ENCODE measurements around the gene ASAP3. TPM values are rescaled to one million over a fixed set of nuclear protein-coding genes. Genes with fewer than 3 reads are reported as not detected.

Gene ASAP3
- total and polyA plus RNA-seq, 2 of the 13 experiments (the other 11 are each of a cell fraction or from before 2014, with no cell fraction given), result 32.6 to 37.0 TPM

- no peak for TF ChIP-seq ZNF431 (CRISPR knock-in tag; IDR thresholded peaks at IDR 0.05; ENCODE audit: borderline replicate concordance, low read depth)
- no peak for TF ChIP-seq KLF15 (CRISPR knock-in tag; IDR thresholded peaks at IDR 0.05; ENCODE audit: borderline replicate concordance)
- TF ChIP-seq TOPORS (CRISPR knock-in tag; IDR thresholded peaks at IDR 0.05), result no peak
- ChIA-PET POLR2A (interaction anchor here (0.6 kb wide), 1 partner anchor 338 kb away, joined by 3 read pairs; the partner anchor contains the start of gene LUZP1), CTCF (ENCODE audit: low intra/inter-chr PET ratio, low total read pairs) (no interaction called here)
- ATAC-seq (no peak), DNase-seq (ENCODE audit: low spot score) (no peak), FAIRE-seq (no peak)
- intact Hi-C loops (cut with micrococcal nuclease; ENCODE audit: unreplicated experiment) (no loop called here), in situ Hi-C loops (cut with HindIII; ENCODE audit: extremely low pct_ligation_motif_present, low pct_unique_long_range_greater_than_20kb) (no loop called here)
- peaks cover 0 to 13% of the 10 kb centered on the region in 2 experiments; a peak in 1 of 5 replicates for H3K36me3 ChIP-seq (replicated peaks in 1 of 2; ENCODE audit: control insufficient read depth in 1 of 2, insufficient read depth in 2 of 2, low read length in 2 of 2)
- H3K79me2 ChIP-seq (ENCODE audit: insufficient read depth, low read length), result no peaks in the 10 kb centered on the region
- no peaks in the 10 kb centered on the region for H3K9me3 ChIP-seq (ENCODE audit: low read length)
- no peaks in the 10 kb centered on the region for H3K27me3 ChIP-seq (ENCODE audit: control insufficient read depth in 1 of 2, insufficient read depth in 2 of 2, low read length in 2 of 2)
- no TSS peak for BruUV-seq (replicated peaks)
- H2AFZ ChIP-seq (ENCODE audit: low read length), result no peak overlapping the region
- no peak overlapping the region for H3K4me2 ChIP-seq (ENCODE audit: low read depth, low read length)
- WGBS (ENCODE audit: low lambda C conversion rate), result 94% methylated on average over 9 of the region's 13 CpGs
- H3K4me3 ChIP-seq (replicated peaks in 1 of 3; ENCODE audit: insufficient read depth in 1 of 3, low read depth in 2 of 3, low read length in 3 of 3), result no peak overlapping the region
- H3K27ac ChIP-seq (ENCODE audit: extremely low read length, insufficient read depth, low read length), result no peak overlapping the region
- H3K9ac ChIP-seq (ENCODE audit: insufficient read depth, low read depth, low read length), result no peak overlapping the region
- H3K4me1 ChIP-seq (ENCODE audit: insufficient read depth, low read length), result peaks cover 9% of the 10 kb centered on the region
- no peaks in the 10 kb centered on the region for H4K20me1 ChIP-seq (ENCODE audit: insufficient read depth, low read length)
Observed at GRCh38 chr1:23506376-23507107, 22.6 kb upstream of the ASAP3 start.

GRCh38 chr1:23505851-23506250, 21.9 kb upstream of the ASAP3 start:
- intact Hi-C loops (cut with micrococcal nuclease; ENCODE audit: unreplicated experiment), result no loop called here
- peaks cover 0 to 13% of the 10 kb centered on the region in 2 experiments; a peak in 1 of 5 replicates for H3K36me3 ChIP-seq (replicated peaks in 1 of 2; ENCODE audit: control insufficient read depth in 1 of 2, insufficient read depth in 2 of 2, low read length in 2 of 2)
- H3K4me1 ChIP-seq (ENCODE audit: insufficient read depth, low read length), result peaks cover 9% of the 10 kb centered on the region
- WGBS (ENCODE audit: low lambda C conversion rate), result 95% methylated on average over 6 of the region's 6 CpGs
- no peak overlapping the region for H2AFZ ChIP-seq (ENCODE audit: low read length)
- in situ Hi-C loops (cut with HindIII; ENCODE audit: extremely low pct_ligation_motif_present, low pct_unique_long_range_greater_than_20kb), result no loop called here
- ChIA-PET POLR2A (no interaction called here), CTCF (ENCODE audit: low intra/inter-chr PET ratio, low total read pairs) (no interaction called here)
- ATAC-seq, result no peak
- H3K27ac ChIP-seq (ENCODE audit: extremely low read length, insufficient read depth, low read length), result no peak overlapping the region
- no peaks in the 10 kb centered on the region for H3K79me2 ChIP-seq (ENCODE audit: insufficient read depth, low read length)
- no peak overlapping the region for H3K4me2 ChIP-seq (ENCODE audit: low read depth, low read length)
- no peaks in the 10 kb centered on the region for H3K9me3 ChIP-seq (ENCODE audit: low read length)
- H3K4me3 ChIP-seq (replicated peaks in 1 of 3; ENCODE audit: insufficient read depth in 1 of 3, low read depth in 2 of 3, low read length in 3 of 3), result no peak overlapping the region
- no peaks in the 10 kb centered on the region for H4K20me1 ChIP-seq (ENCODE audit: insufficient read depth, low read length)
- DNase-seq (ENCODE audit: low spot score), result no peak
- H3K27me3 ChIP-seq (ENCODE audit: control insufficient read depth in 1 of 2, insufficient read depth in 2 of 2, low read length in 2 of 2), result no peaks in the 10 kb centered on the region
- H3K9ac ChIP-seq (ENCODE audit: insufficient read depth, low read depth, low read length), result no peak overlapping the region
- no peak for TF ChIP-seq MYNN (CRISPR knock-in tag; IDR thresholded peaks at IDR 0.05; ENCODE audit: low read depth)
- no peak for TF ChIP-seq FOXM1 (CRISPR knock-in tag; IDR thresholded peaks at IDR 0.05)
- TF ChIP-seq NCOA5 (CRISPR knock-in tag; IDR thresholded peaks at IDR 0.05), result no peak
- no peak for TF ChIP-seq CEBPB (IDR thresholded peaks at IDR 0.05; ENCODE audit: borderline replicate concordance, low read depth, low read length)
- no peak for TF ChIP-seq SNAPC5 (CRISPR knock-in tag; IDR thresholded peaks at IDR 0.05; ENCODE audit: borderline replicate concordance)
- no peak for TF ChIP-seq U2AF2 (IDR thresholded peaks at IDR 0.05; ENCODE audit: low read depth, low read length)
- TF ChIP-seq ZNF766 (CRISPR knock-in tag; IDR thresholded peaks at IDR 0.05; ENCODE audit: borderline replicate concordance), result no peak
- TF ChIP-seq HMGA1 (CRISPR knock-in tag; conservative IDR thresholded peaks at IDR 0.05), result no peak
- no peak for TF ChIP-seq FOSL1 (CRISPR knock-in tag; IDR thresholded peaks at IDR 0.05; ENCODE audit: borderline replicate concordance)
- no peak for TF ChIP-seq ZNF776 (CRISPR knock-in tag; IDR thresholded peaks at IDR 0.05)
- no peak for TF ChIP-seq PAF1 (CRISPR knock-in tag; IDR thresholded peaks at IDR 0.05)
- no peak for TF ChIP-seq ELF3 (CRISPR knock-in tag; IDR thresholded peaks at IDR 0.05)
- no peak for TF ChIP-seq ZNF354B (CRISPR knock-in tag; IDR thresholded peaks at IDR 0.05)
- no peak for FAIRE-seq
- no TSS peak for BruUV-seq (replicated peaks)

Measured in HepG2 (cell line).